ENCODE measurements around the gene NDUFAF3.

DNA sequence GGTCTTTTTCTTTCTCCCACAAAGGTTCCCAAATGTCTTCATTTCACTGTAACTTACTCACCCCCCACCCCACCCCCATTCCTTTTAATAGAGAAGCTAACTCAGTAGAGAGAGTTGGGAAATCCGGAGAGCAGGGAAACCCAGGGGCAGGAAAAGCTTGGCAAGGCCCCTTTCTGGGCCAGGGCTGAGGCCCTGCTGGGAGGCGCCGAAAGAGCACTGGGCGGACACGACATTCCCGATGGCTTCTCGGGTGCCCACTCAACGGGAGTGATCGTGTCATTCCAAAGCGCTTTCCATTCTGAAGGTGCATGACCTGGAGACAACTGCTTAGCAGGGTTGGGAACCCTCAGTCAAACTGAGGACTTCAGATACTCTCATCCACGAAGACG lies 2.0 kb upstream of the NDUFAF3 start:
- TF ChIP-seq POLR2A (IDR thresholded peaks at IDR 0.05): no peak
- TF ChIP-seq, protein P1, sequence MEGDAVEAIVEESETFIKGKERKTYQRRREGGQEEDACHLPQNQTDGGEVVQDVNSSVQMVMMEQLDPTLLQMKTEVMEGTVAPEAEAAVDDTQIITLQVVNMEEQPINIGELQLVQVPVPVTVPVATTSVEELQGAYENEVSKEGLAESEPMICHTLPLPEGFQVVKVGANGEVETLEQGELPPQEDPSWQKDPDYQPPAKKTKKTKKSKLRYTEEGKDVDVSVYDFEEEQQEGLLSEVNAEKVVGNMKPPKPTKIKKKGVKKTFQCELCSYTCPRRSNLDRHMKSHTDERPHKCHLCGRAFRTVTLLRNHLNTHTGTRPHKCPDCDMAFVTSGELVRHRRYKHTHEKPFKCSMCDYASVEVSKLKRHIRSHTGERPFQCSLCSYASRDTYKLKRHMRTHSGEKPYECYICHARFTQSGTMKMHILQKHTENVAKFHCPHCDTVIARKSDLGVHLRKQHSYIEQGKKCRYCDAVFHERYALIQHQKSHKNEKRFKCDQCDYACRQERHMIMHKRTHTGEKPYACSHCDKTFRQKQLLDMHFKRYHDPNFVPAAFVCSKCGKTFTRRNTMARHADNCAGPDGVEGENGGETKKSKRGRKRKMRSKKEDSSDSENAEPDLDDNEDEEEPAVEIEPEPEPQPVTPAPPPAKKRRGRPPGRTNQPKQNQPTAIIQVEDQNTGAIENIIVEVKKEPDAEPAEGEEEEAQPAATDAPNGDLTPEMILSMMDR (IDR thresholded peaks at IDR 0.05 in 8 of 11, conservative IDR thresholded peaks at IDR 0.05 in 3 of 11): no peak

All from spleen (tissue), 7 donors.